Measurements from ENCODE around the gene GNB4.

Gene GNB4

DNA sequence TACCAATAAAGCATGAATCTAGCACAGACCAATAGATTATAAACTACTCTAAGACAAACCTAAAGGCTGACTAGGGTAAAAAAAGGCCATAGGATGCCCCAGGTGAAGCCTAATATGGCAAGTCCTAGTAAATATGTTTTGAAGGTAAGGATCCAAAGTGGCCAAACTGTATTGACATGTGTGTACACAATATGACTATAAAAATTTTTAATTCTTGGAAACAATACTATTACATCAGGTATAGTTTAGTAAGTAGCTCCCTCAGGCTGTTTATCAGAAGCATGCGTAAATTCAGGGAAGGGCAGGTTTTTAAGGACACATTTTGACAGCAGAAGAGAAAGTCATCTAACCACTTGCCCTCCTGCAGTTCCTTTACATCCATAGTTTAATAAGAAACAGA is 18.8 kb downstream of the GNB4 start:
- DNase-seq = no peak

DNA sequence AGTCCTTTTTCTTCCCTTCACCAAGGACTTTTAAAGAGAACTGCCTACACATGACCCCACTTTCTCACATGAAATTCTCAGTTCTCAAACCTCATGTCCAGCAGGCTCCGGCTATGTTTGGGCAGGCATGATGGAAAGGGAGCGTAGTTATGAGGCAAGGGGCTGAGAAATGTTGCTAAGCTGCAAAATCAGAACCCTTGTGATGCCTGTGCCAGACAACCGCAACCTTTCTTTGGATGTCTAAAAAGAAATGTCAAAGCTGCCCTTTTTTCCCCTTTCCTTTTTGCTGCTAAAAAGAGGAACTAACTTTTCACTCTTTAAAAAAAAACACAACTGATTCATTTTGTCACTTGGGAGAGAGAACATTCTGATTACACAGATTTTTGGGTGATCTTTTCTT is 19.2 kb downstream of the GNB4 start:
- DNase-seq = no peak

DNA sequence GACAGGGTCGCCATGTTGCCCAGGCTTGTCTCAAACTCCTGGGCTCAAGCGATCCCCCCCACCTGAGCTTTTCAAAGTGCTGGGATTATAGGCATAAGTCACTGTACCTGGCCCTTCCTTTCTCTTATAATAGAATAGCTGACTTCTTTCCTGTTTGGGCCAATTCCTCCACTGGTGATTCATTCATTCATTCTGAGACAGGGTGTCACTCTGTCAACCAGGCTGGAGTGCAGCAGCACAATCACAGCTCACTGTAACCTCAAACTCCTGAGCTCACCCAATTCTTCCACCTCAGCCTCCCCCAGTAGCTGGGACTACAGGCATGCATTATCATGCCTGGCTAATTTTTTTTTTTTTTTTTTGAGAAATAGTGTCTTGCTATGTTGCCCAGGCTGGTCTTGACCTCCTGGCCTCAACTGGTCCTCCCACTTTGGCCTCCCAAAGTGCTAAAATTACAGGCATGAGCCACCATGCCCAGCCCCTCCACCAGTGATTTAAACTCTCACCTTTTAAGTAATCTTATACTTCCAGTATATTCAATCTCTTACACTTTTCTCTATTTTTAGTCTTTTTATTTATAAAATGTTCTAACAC is 20.9 kb downstream of the GNB4 start:
- DNase-seq = no peak

DNA sequence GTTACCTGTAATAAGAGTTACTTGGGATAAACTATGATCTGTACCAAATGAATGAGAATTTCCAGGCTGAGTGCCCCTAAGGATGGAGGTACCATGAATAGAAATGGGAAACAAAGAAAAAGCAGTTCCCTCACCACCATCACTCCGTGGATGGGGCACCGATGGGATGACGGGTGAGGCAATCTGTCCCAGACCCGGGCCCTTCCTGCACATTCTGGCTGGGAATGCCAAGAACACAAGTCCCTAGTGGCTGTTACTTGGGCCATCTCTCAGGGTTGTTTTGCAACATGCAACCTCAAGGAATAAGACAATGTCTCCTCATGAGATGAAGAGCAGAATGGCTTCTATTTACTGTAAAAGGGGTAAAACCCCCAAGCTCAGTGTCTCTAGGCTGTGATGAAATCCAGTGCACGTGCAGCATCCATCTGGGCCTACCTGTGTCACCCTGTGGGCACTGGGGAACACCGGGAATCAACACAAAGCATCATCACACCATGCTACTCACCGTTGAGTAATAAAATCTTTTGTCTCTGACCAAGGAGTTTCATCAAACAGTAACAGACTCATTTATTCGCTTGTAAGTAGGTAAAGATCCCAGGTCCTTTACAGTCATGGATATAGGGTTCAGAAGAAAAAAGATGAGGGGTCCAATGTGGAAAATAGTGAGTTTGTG is 22.3 kb downstream of the GNB4 start:
- DNase-seq = no peak

DNA sequence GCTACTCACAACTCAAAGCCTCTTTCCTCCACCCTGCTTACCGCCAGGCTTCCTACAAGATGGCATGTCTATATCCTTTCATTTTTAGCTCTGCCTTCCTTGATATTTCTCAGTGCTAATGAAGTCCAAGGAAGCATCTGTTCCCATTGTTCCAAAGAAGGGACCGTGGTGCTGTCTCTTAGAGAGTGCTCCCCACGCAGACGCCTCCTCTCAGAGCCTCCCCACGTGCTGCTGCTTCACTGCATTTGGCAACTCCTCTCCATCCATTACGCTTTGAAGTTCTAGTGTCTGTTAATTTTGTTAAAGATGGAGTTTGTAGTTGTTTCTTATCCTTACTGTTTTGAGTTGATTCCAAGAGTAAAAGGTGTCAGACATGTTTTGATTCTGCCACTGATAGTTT is 26.2 kb downstream of the GNB4 start:
- DNase-seq = no peak

DNA sequence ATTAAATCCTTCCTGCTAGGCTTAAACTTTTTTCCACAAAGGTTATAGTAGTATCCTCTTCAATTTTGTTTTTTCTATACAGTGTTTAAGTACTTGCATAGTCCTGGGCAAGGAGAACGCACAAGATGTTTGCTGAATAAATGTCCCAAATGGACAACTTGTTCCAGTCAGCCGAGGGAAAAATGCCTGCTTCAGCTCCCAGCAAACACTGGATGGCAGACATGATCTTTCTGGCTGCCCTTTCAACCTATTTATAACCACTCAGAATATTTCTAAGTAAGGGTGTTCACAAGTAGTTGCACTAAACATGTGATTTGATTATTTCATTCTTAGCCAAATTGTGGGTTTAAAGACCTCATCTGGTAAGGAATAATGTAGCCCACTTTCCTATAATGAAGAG is 29.8 kb downstream of the GNB4 start:
- no peak for DNase-seq

DNA sequence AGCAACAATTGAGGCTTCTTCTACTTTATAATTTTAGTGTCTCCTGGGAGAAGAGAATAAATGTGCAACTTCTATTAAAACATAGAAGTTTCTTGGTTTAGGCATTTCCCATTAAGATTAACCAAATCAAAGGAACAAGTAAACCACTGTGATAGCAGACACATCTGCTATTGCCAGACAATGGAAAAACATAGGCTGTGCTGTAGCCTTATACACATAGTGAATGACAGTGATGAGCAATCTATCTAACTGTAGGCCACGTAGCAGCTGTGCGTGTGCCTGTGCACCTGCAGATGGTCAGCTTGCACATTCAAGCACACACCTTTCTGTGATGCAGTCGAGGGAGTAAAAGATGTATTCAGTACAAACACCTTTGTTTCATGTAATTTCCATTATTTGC is 32.7 kb downstream of the GNB4 start:
- DNase-seq = no peak

DNA sequence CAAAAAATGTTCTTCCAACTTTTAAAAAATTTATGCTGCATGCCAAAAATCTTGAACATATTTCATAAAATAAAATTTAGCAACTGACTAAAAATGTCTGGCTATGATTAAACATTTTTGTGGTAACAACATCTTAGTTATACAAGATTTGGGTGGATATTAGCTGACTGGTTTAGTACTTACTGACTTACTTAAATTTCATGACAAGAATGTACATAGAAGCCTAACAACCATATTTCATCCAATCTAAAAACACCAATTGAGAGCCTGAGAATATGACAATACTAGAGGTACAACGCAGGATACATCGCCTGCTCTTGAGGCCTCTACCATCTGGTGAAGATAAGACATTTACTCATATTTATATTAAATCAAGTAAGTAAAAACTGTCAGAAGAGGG is 34.6 kb downstream of the GNB4 start:
- no peak for DNase-seq

DNA sequence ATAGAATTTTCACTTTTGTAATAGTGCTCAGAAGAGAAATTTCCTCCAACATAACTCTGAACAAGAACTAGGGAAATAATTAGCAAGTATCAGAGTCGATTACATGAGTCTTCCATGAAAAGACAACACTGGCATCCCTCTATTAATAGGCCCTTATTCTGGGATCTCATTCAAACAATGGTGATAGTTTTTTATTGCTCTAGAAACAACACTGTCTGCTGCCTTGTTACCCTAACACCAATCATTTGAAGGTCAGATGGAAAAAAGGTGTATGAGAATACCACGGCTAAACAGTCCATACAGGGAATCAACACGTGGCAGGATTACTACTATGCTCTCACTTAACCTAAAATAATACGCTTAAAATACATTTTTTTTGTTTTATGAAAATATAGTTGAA is 35.9 kb downstream of the GNB4 start:
- DNase-seq = no peak

DNA sequence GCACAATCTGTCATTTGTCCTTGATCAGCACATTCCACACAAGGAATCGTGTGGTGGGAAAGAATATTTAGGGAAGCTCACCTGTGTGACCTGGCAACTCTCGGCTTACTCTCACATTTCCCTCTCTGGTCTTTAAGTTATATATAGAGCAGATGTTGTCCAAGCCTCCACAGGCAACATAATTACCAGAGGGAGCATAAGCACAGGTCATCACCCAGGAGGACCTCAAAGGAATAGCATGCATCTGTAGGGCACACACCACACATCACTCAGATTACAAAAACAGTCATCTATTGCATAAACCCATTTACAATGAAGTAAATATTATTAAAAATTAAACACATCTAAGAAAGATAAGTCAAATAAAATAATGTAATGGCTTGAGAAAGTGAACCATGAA is 36.5 kb downstream of the GNB4 start:
- DNase-seq = no peak

DNA sequence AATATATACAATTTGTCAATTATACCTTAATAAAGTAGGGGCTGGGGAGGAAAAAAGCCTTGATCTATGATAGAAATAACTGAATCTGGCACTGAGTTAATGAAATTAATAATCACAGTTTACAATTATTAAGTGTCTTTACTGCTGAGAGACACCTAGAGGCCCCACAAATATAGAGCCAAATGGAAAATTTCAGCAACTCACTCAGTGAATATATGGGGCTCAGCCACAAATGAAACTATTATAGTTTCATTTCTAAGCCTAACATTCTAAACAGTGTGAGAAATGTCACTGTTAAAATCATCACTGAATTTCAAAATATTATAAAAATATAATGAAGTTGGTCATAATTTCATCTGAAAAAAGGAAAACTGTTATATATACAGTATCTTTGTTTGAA is 40.3 kb downstream of the GNB4 start:
- no peak for DNase-seq

DNA sequence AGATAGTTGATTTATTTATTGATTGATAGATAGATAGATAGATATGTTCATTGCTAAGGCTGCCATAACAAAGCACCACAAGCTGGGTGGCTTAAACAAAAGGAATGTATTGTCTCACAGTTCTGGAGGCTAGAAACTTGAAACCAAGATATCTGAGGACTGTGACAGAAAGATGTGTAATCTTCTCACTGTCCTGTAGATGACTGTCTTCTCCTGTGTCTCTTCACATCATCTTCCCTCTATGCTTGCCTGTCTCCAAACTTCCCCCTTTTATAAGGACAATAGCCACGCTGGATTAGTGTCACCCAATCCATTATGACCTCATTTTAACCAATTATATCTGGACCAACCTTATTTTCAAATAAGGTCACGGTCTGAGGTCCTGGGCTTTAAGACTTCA is 40.9 kb downstream of the GNB4 start:
- DNase-seq = no peak

DNA sequence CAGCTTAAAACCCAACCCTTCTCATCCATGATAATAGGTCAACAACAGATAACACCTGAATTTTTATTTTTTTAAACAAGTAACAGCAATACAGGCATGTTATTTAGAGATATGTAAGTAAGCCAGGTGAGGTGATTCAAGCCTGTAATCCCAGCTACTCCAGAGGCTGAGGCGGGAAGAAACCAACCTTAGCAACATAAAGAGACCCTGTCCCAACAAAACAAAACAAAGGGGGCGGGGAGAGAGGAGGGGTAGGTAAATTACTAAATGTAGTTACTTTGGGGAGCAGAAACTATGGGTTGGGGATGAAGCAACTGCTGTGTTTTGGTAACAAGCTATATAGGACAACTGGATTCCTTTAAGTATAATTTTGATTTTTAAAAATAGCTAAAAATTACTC is 47.0 kb downstream of the GNB4 start:
- DNase-seq = no peak

DNA sequence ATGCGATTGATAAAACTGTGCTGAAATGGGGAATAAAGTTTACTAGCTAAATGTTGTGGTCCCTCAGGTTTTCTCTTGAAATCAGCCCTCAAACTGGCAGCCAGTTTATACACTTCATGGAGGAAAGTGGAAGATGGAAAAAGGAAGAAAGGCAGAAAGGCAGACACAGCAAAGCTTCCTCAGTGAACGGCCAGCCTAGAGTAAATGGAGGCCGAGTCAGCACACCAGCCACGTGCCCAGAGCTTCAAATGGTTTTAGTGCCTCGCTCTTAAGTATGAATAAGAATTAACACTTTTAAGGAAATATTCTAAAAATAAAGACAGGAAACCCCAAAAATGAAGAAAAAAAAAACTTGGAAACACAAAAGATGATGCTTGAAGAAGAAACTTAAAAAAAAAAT is 48.3 kb downstream of the GNB4 start:
- no peak for DNase-seq

DNA sequence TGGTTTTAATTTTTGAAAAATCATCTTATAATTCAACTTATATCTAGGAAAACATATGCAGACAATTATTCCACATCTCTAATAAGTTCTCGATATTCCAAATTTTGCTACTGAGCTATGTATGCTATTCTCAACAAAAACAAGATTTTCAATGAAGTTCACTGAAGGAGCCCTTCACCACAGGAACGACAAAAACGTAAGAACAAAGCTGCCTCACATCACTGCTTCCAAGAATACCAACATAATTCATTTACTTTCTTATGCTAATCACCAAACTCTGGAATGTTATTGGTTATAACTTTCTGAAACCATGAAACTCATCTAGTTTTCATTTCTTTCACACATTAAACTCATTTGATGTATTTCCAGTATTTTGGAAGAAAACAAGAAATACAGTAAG is 49.7 kb downstream of the GNB4 start:
- DNase-seq = no peak

DNA sequence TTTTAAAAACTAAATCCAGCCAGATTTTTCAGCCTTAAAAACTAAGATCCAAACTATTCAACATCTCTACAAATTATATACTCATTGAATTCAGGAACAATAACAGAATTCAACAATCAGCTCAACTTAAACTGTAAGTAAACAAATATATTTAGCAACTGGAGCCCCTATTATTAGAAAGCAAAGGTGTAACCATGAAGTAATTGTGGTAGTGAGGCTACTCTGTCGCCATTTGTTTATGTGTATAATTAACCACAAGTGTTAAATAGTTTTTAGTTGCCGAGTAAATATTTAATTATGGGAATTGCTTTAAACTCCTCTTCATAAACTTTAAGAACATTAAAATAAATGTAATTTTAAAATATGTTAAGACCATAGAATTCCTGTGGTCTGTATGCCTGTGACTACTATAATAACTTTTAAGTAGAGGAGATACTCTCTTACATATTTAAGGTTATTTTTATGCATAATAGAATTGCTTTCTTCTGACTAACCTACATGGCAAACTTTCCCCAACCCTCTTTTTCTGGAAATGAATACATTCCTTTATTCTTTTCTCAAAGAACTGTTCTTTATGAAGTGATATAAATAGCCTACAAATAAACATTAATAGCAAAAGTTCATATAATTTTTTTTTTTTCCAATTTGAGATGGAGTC is 52.6 kb downstream of the GNB4 start:
- DNase-seq = no peak

DNA sequence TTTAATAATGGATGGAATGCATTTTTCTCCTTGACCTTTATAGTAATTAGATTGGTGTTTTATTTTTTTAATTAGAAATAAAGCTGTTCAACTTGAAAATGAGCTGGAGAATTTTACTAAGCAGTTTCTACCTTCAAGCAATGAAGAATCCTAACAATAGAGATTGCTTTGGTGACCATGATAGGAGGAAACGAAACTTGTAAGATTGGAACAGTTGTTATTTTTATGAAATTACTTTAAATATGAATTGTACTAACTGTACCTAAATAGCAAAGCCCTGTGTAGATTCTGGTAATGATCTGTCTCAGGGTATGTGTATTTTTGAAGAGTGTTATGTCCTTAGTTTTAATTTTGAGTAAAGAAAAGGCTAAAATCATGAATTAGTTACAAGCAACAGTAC is 59.4 kb downstream of the GNB4 start:
- no peak for DNase-seq

DNA sequence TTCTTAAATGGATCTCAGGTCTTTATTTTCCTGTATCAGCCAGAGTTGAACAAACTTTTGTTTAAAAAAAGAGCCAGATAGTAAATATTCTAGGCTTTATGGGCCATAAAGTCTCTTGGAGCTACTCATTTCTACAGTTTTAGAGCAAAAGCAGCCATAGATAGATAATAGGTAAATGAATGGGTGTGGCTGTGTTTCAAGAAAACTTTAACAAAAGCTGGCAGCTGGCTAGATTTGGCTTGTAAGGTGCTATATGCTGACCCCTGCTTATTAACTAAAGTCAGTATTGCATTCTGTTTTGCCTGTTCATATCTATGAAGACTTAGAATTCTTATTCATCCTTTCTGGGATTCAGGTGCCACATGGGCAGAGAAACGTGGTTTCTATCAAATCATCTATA is 74.8 kb downstream of the GNB4 start:
- DNase-seq = no peak

DNA sequence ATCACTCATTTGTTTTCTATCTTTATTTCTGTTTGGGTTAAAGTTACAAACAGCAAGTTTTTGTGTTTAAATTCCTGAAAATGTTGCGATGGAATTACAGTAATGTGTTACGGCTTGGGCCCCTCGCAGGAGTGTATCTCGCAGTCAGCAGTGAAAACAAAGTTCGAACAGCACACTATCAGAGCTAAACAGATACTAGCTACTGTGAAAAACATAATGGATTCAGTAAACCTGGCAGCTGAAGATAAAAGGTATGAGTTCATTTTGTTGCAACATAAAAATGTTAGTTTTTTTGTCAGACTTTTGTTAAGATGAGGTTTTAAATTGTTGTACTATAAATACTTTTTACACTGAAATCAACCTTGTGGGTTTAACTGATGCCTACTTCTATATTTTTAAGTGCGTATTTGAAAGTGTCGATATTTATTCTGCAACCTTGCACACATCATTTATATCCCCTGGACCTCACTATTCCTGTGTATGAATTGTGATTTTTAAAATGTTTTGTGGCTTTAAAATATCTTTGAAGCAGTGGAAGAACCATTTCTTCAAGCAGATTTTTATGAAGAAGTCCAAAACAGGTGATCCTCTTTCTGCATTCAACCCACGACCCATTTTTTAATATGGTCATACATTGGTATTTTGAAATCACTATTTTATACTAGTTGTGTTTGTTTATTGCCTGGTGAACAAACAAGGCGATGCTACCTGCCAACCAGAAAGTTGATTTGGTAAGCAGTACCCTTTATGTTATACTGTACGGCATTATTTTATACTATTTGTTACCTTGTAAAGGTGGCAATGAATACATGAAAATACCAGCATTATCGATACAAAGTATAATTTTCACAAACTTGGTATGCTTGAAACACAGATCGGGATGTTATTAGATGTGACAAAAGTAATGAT is 75.9 kb downstream of the GNB4 start:
- no peak for DNase-seq

DNA sequence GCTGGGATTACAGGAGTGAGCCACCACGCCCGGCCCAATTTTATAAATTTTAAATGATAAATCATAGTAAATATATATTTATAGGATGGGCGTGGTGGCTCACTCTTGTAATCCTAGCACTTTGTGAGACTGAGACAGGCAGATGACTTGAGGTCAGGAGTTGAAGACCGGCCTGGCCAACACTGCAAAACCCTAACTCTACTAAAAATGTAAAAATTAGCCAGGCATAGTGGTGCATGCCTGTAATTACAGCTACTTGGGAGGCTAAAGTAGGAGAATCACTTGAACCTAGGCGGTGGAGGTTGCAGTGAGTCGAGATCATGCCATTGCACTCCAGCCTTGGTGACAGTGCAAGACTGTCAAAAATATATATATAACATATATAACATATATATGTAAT is 77.3 kb downstream of the GNB4 start:
- DNase-seq = no peak

DNA sequence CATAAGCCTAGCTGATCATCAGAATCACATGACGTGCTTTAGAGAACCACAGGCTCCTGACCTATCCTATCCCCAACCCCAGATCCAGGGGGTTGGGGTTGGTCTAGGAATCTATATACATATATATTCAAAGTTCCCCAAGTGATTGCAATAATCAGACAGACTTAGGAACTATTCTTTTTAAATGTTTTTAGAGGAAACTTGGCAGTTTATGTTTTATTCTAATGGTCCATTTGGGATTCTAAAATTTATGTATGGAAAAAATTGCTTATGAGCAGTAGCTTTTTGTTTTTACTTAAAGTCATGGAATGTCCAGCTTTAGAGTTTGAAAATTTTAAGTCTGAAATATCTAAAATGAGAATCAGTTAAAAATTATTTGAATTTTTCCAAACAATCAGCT is 81.6 kb downstream of the GNB4 start:
- no peak for DNase-seq

DNA sequence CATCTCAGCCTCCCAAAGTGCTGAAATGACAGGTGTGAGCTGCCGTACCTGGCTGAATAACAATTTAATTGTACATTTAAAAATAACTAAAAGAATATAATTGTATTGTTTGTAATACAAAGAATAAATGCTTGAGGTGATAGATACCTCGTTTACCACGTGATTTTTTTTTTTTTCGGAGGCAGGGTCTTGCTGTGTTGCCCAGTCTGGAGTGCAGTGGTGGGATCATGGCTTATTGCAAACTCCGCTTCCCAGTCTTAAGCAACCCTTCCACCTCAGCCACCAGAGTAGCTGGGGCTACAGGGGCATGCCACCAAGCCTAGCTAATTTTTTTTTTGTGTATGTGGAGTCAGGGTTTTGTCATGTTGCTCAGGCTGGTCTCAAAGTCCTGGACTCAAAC is 87.9 kb downstream of the GNB4 start:
- DNase-seq = no peak

DNA sequence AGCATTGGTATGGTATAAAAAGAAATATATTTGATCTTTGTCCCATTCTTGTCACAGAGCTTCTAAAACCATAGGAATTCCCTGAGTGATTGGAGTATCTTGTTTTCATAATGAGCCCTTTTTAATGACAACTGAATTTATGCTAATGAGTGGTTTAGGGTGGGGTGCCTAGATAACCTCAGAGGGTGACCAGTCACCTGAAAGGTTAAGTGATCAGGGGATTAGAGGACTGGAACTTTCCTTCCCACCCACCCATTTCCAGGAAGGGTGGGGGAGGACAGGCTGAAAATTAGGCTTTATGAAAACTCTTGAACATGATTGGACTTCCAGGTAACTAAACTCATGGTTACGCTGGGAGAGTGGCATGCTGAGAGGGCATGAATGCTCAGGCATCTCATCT is 95.3 kb downstream of the GNB4 start:
- DNase-seq = no peak
